Brain microvascular endothelial cell (primary cell): ENCODE results near the gene CYFIP2.
A peak's percentile ranks its signal among the peaks of the same experiment; 100 is the strongest.

Experiments used
- DNase-seq: peaks from one replicate; pipeline ENCODE4 v3.0.0-alpha.2; 2020
- H3K27ac ChIP-seq: fragments of 250-450 bp; sonication (Bioruptor Pico); 2 replicates; pipeline ENCODE4 v1.5.1; 2020; ENCODE audit warnings: mild to moderate bottlenecking, moderate library complexity
- H3K27me3 ChIP-seq: fragments of 250-450 bp; sonication (Bioruptor Pico); replicated peaks from 2 replicates; pipeline ENCODE4 v1.5.1; 2020; ENCODE audit warnings: mild to moderate bottlenecking
- H3K36me3 ChIP-seq: fragments of 250-450 bp; sonication (Bioruptor Pico); replicated peaks from 2 replicates; pipeline ENCODE4 v1.5.1; 2020; ENCODE audit warnings: mild to moderate bottlenecking
- H3K4me3 ChIP-seq: 2 replicates; pipeline ENCODE4 v1.5.1; 2011; ENCODE audit warnings: low read depth, mild to moderate bottlenecking, control low read depth, low read length, moderate library complexity
- in situ Hi-C: cut with HindIII; loops from 2 replicates; pipeline ENCODE4 v1.10.0; 2017; ENCODE audit warnings: low sequenced_read_pairs, low pct_ligation_motif_present
- TF ChIP-seq, protein P1 (sequence below): IDR thresholded peaks from 2 replicates; pipeline ENCODE4 v1.5.1; 2011; ENCODE audit warnings: low read depth, mild to moderate bottlenecking, moderate library complexity, low read length, control low read depth, inconsistent platforms; ENCODE audit errors: missing control alignments

Gene CYFIP2

DNA sequence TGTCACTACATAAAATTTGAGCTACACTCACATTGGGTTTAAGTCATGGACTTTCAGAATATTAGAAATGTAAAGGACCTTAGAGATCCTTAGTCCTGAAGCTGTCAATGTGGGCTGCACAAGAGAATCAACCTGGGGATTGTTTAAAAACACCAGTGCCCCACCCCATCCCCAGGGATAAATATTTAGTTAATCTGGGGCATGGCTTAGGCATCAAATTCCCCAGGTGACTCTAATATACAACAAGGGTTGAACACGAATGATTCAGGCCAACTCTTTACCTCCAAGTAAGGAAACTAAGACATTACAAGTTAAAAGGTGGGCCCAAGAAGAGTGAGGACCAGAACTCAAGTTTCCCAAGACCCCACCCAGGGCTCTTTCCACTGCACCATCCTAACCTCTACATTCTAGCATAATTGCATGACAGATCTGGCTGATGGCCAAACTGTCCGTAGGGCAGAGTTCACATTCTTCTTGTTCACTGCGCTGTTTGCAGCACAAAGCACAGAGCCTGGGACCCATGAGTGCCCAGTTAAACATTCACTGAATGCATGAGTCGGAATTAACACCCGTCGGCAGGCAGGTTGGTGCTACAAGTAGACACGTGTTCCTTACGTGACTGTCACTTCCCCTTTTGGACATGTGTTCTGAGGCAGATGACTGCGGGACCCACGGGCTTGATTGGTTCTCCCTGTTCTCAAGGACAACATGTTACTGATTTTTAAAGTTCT lies 25.2 kb downstream of the CYFIP2 start:
- Histone ChIP-seq H3K27ac (no peak overlapping the region), H3K36me3 (no peaks in the 10 kb centered on the region), H3K4me3 (no peak overlapping the region), H3K27me3 (no peaks in the 10 kb centered on the region)
- in situ Hi-C loops: no loop called here
- TF ChIP-seq, protein P1, sequence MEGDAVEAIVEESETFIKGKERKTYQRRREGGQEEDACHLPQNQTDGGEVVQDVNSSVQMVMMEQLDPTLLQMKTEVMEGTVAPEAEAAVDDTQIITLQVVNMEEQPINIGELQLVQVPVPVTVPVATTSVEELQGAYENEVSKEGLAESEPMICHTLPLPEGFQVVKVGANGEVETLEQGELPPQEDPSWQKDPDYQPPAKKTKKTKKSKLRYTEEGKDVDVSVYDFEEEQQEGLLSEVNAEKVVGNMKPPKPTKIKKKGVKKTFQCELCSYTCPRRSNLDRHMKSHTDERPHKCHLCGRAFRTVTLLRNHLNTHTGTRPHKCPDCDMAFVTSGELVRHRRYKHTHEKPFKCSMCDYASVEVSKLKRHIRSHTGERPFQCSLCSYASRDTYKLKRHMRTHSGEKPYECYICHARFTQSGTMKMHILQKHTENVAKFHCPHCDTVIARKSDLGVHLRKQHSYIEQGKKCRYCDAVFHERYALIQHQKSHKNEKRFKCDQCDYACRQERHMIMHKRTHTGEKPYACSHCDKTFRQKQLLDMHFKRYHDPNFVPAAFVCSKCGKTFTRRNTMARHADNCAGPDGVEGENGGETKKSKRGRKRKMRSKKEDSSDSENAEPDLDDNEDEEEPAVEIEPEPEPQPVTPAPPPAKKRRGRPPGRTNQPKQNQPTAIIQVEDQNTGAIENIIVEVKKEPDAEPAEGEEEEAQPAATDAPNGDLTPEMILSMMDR: no peak
- peak; percentile 47 for DNase-seq

DNA sequence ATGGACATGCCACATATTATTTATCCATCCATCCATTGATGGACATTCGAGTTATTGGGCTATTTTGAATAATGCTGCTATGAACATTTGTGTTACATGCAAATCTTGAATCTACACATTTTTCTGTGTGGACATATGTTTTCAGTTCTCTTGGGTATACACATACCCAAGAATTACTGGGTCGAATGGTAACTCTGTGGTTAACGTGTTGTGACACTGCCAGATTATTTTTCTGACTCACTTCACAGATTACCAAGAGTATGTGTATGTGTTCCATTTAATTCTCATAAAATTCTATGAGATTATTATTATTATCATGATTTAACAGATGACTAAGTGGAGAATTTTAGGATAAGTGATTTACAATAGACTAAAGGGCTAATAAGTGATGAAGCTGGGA lies 26.7 kb downstream of the CYFIP2 start:
- DNase-seq: no peak
- Histone ChIP-seq H3K27ac (no peak overlapping the region), H3K4me3 (no peak overlapping the region), H3K27me3 (no peaks in the 10 kb centered on the region), H3K36me3 (no peaks in the 10 kb centered on the region)
- TF ChIP-seq, protein P1: no peak
- in situ Hi-C loops: no loop called here

DNA sequence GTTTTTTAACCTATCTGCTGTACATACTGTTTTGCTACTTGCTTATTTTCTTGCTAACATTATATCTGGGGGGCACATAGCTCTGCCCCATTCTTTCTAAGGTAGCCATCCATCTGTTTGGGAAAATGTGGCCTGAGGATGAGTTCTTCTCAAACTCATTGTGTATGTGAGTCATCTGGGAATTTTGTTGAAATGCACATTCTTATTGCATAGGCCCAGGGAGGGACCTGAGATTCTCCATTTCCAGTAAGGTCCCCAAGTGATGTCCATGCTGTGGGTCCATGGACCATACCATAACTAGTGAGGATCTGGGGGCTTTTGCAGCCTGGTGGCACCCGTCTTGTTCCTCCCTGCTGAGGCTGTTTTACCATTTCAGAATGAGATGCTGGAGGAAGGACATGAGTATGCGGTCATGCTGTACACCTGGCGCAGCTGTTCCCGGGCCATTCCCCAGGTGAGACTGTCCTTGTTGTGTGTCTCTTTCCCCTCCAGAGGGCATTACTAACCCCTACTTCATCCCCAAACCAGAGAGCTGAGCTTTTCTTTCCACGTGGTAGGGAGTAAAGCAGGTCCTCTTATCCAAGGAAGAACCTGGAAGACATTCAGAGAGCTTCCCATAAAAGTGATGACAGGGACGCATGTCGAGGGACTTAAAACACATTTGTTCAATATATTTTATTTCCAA lies 28.6 kb downstream of the CYFIP2 start:
- no peak overlapping the region for H3K4me3 ChIP-seq
- no peak overlapping the region for H3K27ac ChIP-seq
- no peaks in the 10 kb centered on the region for H3K27me3 ChIP-seq
- in situ Hi-C loops: no loop called here
- no peak for DNase-seq
- no peaks in the 10 kb centered on the region for H3K36me3 ChIP-seq
- TF ChIP-seq, protein P1: peak; percentile 3

DNA sequence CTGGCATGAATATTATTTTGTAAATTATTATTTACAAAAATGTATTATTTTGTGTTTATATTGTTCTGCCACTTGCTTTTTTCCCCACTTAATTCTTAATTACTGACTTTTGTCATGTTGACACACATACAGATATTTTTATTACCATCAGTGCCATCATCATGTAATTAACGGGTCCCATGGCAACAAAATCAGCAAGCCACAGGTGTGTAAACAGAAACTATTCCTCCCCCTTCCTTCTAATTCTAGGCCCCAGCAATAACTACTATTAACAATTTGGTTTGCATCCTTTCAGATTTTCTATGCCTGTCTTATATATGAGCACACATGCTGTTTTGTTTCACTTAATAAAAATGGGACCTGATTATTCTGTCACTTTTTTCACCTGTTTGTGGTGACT lies 29.3 kb downstream of the CYFIP2 start:
- TF ChIP-seq, protein P1: no peak
- in situ Hi-C loops: no loop called here
- no peak overlapping the region for H3K4me3 ChIP-seq
- no peak for DNase-seq
- H3K27me3 ChIP-seq: no peaks in the 10 kb centered on the region
- no peaks in the 10 kb centered on the region for H3K36me3 ChIP-seq
- H3K27ac ChIP-seq: no peak overlapping the region

DNA sequence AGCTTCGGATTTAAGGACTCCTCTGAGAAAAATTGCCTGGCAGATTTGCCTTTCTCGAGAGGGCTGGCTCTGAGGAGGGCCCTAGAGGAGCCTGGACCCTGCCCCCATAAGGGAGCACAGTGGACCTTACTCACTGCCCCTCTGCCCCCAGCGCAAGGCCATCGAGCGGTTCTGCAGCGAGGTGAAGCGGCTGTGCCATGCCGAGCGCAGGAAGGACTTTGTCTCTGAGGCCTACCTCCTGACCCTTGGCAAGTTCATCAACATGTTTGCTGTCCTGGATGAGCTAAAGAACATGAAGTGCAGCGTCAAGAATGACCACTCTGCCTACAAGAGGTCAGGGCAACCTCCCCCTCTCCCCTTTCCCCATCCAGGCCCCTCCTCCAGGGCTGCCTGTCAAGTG lies 34.6 kb downstream of the CYFIP2 start:
- Histone ChIP-seq H3K4me3 (no peak overlapping the region), H3K36me3 (no peaks in the 10 kb centered on the region), H3K27me3 (no peaks in the 10 kb centered on the region), H3K27ac (no peak overlapping the region)
- in situ Hi-C loops: no loop called here
- DNase-seq: no peak
- TF ChIP-seq, protein P1: no peak
